DOHH2 (cell line): ENCODE measurements around the gene DBR1.
"Not testable (repeated sequence)": the region's sequence is repeated elsewhere in the genome, so short reads cannot be mapped to it uniquely, and the experiment has no call there.

Source experiments
- CTCF ChIP-seq: fragments of 200-600 bp; sonication (generic); IDR thresholded peaks from one replicate; pipeline ENCODE4 v1.5.1; 2014; ENCODE audit warnings: antibody characterized with exemption, mild to moderate bottlenecking, low read depth, low read length; ENCODE audit not compliant: poor library complexity, severe bottlenecking
- EZH2phosphoT487 ChIP-seq: fragments of 200-600 bp; sonication (generic); IDR thresholded peaks from 2 replicates; pipeline ENCODE4 v1.6.1; 2017; ENCODE audit warnings: borderline replicate concordance, mild to moderate bottlenecking, antibody characterized with exemption, low read length, moderate library complexity, mixed read lengths

- not testable (repeated sequence) for TF ChIP-seq CTCF, EZH2phosphoT487
Observed at GRCh38 chr3:138142181-138142580, 32.5 kb downstream of the DBR1 start.
